Stimulated activated CD8-positive, alpha-beta memory T cell treated with anti-CD3 and anti-CD28 coated beads, Interleukin-15, amount 100 ng/mL, for 4 hours (primary cell): ENCODE results near the gene ZMYND8.
"Not testable (repeated sequence)": the region's sequence is repeated elsewhere in the genome, so short reads cannot be mapped to it uniquely, and the experiment has no call there.

ENCODE experiments used
- DNase-seq, 2 donors: peaks; one replicate each; pipeline ENCODE4 v3.0.0-alpha.2; 2020; ENCODE audit warnings: low read depth in 2 of 2

The ZMYND8 gene

GRCh38 chr20:47265214-47265613 is 91.3 kb downstream of the ZMYND8 start:
- DNase-seq = no peak

DNA sequence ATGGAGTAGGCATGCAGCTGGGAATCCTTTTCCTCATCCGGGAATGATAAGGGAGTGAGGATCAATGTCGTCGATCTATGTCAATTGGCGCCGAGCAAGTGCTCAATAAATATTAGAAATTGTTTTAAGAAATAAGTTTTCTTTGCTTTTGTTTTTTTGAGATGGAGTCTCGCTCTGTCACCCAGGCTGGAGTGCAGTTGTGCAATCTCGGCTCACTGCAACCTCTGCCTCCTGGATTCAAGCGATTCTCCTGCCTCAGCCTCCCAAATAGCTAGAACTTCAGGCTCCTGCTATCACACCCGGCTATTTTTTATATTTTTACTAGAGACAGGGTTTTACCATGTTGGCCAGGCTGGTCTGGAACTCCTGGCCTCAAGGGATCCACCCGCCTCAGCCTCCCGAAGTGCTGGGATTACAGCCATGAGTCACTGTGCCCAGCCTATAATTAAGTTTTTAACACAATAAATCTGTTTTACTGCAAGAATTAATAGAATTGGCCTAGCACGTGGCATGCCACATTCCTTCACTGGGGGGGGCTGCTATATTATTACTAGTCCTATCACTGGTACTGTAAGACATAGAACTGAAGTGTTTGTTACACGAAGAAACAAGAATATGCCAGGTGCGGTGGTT is 92.2 kb downstream of the ZMYND8 start:
- DNase-seq = not testable (repeated sequence)

GRCh38 chr20:47263465-47264084 is 92.9 kb downstream of the ZMYND8 start:
- DNase-seq = no peak

DNA sequence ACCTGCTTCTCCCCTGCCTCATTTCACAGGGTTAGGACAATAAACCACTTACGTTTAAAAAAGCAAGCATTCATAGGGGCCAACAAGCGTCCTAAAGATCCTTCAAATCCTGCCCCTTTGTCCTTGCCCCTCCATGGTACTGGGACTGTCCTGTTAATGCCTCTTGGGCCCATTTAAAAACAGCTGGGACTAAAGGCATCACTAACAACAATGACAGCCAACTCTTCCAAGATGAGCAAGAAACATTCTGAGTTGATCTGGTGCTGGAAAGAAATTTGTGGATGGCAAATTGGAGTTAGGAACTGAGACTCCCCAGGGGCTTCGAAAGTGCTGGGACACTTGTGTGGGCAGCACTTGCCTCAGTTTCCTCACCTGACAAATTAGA is 93.4 kb downstream of the ZMYND8 start:
- no peak for DNase-seq

- DNase-seq = no peak
These were observed 94.0 kb downstream of the ZMYND8 start for GRCh38 chr20:47262365-47263013.

DNA sequence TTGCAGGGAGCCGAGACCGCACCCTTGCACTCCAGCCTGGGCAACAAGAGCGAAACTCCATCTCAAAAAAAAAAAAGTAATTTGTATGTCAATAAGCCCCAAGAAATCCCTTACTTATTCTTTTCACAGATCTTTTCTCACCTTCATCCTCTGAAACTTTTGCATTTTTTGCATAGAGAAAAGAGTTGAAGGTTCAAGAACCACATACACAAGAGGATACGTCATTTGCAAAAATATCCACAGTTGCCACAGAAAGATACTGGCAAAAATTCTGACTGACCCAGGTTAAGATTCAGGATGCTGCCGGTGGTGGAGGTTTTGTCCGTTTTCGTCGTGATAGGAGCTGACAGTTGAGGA is 94.5 kb downstream of the ZMYND8 start:
- DNase-seq = no peak

DNA sequence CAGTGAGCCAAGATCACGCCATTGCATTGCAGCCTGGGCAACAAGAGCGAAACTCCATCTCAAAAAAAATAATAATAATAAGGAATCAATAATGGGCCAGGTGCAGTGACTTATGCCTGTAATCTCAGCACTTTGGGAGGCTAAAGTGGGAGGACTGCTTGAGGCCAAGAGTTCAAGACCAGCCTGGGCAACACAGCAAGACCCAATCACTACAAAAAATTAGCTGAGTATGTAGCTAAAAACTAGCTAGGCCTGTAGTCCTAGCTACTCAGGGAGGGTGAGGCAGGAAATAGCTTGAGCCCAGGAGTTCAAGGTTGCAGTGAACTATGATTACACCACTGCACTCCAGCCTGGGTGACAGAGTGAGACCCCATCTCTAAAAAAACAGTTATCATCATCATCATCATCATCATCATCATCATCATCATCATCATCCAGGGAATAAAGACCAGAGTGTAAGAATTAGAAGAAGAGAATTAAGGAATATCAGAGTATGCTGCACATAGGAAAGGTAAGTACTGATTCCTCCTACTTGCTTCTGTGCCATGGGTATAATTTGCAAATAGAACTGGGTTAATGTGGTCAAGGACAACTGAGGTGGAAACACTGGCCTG is 95.2 kb downstream of the ZMYND8 start:
- DNase-seq = not testable (repeated sequence)

GRCh38 chr20:47260540-47261126 is 95.9 kb downstream of the ZMYND8 start:
- DNase-seq = not testable (repeated sequence)

DNA sequence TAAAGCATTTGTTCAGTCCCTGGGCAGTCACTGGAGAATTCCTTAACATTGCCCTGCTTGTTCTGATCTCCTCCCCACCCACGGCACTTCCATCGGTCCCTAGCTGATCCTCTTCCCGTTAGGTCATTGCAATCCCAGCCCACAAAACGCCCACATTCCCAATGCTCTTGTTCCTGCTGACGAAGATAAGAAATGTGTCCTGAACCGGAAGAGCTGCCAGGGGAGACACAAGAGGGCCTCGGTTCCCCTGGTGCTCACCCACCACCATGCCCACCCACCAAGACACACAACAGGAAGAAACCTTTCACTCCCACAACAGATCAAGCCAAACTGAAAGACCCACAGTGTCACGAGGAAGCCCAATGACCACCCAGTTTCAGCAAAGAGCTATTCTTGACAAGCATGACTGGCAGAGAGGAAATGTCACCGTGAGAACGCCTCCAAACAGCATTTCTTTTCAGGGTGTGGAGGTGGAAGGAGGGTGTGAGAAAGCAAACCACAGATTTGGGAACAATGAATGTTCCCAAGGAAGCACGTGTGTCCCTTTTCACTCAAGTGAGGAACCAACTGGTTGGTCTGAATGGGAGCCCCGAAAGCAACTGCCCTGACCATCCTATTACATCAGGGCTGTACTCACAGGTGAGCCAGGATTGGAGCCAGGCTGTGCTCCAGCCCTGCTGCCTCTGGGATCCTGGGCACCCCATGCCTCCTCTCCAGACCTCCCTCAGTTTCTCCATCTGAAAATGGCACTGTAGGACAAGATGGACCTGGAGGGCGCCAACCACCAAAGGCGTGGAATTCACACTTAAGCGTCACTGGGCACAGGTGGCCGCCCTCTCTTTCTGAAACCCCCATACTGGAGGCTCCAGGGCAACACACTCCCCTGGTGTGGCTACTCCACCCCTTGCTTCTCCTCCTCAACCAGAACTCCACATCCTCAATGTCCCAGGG is 97.5 kb downstream of the ZMYND8 start:
- DNase-seq = no peak

DNA sequence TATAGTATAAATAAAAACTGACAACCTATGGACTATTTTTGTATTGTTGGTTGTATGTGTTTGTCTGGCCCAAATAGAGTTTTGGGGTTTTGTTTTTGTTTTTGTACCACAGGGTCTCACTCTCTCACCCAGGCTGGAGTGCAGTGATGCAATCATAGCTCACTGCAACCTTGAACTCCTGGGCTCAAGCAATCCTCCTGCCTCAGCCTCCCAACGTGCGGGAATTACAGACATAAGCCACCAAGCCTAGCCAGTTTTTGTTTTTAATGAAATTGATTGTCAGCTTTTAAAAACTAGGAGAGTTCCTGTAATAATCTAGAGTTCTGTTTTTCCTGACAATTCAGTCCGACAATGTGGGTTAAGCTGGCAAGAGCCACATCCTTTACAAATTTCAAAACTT is 98.7 kb downstream of the ZMYND8 start:
- no peak for DNase-seq

- DNase-seq = no peak
These were observed 99.2 kb downstream of the ZMYND8 start for GRCh38 chr20:47257256-47257655.

DNA sequence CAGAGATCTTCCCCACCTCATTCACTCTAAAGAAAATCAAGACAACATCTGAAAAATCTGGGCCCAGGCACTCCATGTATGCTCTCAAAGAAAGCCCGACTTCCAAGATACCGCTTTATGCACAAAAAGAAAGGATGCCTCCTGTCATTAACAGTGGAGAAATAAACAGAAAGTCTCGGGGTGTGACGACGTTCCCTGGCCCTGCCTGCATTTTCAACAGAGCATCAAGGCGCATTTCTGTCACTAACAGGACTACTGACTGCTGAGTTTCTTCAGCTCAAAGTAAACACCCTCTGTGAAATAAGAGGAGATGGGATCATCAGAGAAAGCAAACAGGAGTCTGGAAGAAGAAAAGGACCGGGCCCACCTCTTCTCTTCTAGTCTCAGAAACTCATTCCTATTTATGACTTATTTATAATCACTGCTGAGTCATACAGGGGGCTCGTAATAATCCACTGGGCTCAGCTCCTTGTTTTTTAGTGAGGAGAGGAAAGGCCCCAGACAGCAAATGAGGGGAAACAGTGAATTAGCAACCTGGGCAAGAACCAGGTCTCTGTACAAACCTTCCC is 99.7 kb downstream of the ZMYND8 start:
- no peak for DNase-seq

DNA sequence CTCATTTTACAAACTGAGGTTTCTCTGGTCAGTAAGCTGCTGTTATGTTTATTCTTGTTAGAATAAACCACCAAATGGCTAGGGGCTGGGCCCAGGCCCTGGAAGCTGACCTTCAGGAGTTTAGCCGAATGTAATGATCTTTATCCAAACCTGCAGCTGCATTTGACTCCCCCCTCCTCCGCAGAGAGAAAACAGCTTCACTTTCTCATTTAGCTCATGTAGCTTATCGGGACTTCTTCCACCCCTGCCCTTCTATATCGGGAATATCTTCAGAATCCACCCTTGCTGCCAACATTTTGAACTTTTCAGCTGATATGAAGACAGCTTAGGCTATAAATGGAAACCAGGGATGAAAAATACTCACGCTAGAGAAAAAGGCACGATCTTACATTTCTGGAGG is 102.6 kb downstream of the ZMYND8 start:
- DNase-seq = no peak

DNA sequence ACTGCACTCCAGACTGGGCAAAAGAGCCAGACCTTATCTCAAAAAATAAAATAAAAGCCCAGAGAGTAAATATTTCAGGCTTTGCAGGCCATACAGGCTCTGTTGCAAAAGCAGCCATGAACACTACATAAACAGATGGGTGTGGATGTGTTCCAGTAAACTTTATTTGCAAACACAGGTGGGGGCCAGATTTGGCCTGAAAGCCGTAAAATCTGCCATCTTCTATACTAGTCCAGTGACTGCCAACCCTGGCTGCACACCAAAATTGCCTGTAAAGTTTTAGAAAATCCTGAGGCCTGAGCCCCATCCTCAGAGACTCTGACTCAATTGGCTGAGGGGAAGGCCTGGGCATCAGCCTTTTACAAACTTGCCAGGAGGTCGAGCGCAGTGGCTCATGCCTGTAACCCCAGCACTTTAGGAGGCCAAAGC is 103.6 kb downstream of the ZMYND8 start:
- no peak for DNase-seq

DNA sequence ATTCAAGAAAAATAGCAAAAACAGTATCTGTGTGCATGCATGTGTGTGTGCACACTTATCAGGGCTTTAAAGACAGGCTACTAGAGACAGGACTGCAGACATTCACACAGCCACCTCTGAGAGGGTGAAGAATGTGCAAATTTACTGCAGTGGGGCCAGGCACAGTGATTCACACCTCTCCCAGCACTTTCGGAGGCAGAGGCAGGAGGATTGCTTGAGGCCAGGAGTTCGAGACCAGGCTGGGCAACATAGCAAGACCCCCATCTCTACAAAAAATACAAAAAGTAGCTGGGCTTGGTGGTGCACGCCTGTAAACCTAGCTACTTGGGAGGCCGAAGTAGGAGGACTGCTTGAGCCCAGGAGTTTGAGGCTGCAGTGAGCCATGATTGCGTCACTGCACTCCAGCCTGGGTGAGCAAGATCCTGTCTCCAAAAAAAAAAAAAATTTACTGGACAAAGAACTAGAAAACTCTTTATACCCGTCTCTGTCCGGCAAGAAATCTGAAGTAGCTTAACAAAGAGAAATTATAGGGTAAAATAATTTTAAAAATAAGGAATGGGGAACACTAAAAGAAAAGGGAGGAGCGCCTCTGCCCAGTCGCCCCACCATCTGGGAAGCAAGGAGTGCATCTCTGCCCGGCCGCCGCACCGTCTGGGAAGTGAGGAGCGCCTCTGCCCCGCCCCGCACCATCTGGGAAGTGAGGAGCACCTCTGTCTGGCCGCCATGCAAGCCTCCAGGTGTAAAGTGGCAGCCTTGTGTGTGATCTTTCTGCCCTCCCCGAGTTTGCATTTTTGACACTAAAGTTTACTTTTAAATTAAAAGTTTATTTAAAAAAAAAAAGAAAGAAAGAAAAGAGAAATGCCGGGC is 105.1 kb downstream of the ZMYND8 start:
- DNase-seq = no peak

GRCh38 chr20:47250360-47250759 is 106.1 kb downstream of the ZMYND8 start:
- no peak for DNase-seq

DNA sequence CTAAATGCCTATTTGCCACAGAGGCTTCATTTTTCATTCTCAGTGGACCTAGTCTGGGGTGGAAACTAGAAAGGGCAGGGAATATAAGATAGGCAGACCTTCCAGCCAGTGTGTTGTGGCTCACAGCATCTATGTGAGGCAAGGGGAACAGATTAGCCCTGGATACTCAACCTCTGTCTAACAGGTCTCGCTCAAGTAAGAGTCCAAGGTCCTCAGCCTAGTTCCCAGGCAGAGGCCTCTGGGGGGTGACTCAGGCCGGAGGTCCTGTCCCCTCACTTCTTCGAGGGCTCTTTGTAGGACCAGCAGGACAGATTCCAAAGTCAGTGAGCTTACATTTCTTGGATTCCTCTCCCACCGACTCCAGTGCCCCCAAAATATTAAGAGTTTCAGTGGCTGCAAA is 106.6 kb downstream of the ZMYND8 start:
- DNase-seq = no peak

- DNase-seq = no peak
These were observed 108.0 kb downstream of the ZMYND8 start for GRCh38 chr20:47248448-47248966.

DNA sequence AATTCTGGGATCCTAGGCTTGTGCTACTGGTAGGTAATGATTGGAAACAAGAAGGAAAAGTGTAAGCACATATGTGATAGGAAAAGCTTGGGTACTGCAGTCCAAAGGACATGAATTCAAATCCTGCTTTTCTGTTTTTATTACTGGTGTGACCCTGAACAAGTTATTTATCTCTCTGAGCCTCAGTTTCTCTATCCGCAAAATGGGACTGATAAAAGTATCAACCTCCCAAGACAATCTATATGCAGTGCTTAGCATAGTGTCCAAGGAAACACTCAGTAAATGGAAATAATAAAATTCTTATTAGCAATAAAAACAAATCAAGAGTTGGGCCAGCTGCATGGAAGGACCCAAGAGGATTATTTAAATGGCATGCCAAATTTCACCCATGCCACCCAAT is 108.5 kb downstream of the ZMYND8 start:
- no peak for DNase-seq
